Activated effector memory CD4-positive, alpha-beta T cell treated with anti-CD3 and anti-CD28 coated beads, Interleukin-2, amount 50 U/mL, for 16 hours (primary cell): Measurements from ENCODE around the gene GOLPH3L.
A peak's percentile ranks its signal among the peaks of the same experiment; 100 is the strongest.
"Not testable (repeated sequence)": the region's sequence is repeated elsewhere in the genome, so short reads cannot be mapped to it uniquely, and the experiment has no call there.

Experiments used
- DNase-seq: peaks from one replicate; pipeline ENCODE4 v3.0.0-alpha.2; 2020

The GOLPH3L gene

GRCh38 chr1:150613061-150613920 lies 83.7 kb downstream of the GOLPH3L start:
- peak; percentile 80 for DNase-seq

DNA sequence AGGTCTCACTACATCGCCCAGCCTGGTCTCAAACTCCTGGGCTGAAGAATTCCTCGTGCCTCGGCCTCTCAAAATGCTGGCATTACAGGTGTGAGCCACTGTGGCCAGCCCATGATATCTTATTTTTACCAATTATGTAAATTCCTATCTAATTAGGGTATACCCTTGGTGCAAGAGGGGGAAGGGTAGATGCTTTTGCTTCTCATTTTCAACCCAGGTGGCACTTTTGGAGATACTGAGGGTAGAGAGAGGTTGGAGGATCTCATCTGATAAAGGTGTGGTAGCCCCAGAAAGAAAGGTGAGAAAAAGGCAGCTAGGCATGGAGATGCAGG lies 85.0 kb downstream of the GOLPH3L start:
- no peak for DNase-seq

GRCh38 chr1:150610576-150610975 lies 86.4 kb downstream of the GOLPH3L start:
- DNase-seq: no peak

DNA sequence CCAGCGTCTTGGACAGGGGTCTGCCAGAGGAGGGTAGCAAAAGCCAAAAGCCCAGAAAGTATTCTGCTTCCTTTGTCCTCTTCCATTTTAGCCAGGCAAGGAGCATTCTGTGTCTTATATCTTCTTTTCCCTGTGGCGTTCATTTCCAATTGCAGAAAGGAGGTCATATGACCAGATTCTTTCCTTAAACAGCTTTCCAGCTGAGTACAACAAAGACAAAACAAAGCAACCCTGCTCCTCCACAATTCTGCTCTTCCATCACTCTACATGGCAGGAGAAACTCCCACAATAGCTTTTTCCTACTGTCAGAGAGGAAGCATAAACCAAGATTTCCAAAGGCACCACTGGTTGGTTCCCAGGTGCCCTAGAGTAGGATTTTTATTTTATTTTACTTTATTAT lies 87.2 kb downstream of the GOLPH3L start:
- DNase-seq: no peak

- DNase-seq: no peak
Measured at GRCh38 chr1:150606463-150607142, 90.4 kb downstream of the GOLPH3L start.

DNA sequence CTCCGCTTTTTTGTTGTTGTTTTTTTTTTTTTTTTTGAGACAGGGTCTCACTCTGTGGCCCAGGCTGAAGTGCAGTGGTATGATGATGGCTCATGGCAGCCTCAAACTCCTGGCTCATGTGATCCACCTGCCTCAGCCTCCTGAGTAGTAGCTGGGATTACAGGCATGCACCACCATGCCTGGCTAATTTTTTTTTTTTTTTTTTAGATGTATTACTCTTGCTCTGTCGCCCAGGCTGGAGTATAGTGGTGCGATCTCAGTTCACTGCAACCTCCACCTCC lies 91.6 kb downstream of the GOLPH3L start:
- DNase-seq: not testable (repeated sequence)

GRCh38 chr1:150604226-150604588 lies 92.7 kb downstream of the GOLPH3L start:
- DNase-seq: no peak

DNA sequence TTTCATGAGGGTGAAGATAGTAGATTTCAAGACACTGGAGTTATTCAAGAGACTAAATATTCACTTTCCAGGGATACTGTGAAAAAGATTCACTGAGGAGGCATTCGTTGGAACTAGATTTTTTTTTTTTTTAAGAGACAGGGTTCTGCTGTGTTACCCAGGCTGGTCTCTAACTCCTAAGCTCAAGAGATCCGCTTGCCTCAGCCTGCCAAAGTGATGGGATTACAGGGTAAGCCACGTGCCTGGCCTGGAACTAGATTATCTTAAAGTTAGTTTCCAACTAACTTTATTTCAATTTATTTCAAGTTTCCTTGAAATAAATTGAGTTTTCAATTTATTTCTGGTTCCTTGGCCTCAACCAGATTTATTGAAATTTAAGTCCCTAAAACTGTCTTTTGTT lies 93.2 kb downstream of the GOLPH3L start:
- DNase-seq: no peak

- not testable (repeated sequence) for DNase-seq
Measured at GRCh38 chr1:150602372-150602771, 94.6 kb downstream of the GOLPH3L start.

- no peak for DNase-seq
Measured at GRCh38 chr1:150601540-150601939, 95.4 kb downstream of the GOLPH3L start.

GRCh38 chr1:150598346-150598745 lies 98.6 kb downstream of the GOLPH3L start:
- DNase-seq: not testable (repeated sequence)

DNA sequence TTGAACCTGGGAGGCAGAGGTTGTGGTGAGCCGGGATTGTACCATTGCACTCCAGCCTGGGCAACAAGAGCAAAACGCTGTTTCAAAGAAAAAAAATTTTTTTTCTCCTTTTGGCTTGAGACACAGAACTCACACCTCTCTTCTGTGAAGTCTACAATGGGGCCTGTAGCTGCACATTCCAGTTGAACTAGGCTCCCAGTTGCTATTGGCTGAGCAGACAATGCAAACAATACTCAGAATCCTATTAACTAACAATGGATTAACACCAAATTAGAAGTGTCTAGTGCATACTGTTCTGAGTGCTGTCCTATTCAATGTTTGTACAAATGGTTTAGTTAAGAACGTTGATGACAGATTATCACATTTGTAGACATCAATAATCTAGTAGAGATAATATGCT lies 100.0 kb downstream of the GOLPH3L start:
- no peak for DNase-seq
